Ishikawa (cell line): ENCODE results near the gene IRX3.

Experiments used
- CEBPB ChIP-seq: IDR thresholded peaks from 2 replicates; pipeline ENCODE4 v1.6.1; 2012
- CREB1 ChIP-seq: IDR thresholded peaks from 2 replicates; pipeline ENCODE4 v1.6.1; 2012; ENCODE audit warnings: low read depth
- EGR1 ChIP-seq: IDR thresholded peaks from 2 replicates; pipeline ENCODE4 v1.6.1; 2012
- EP300 ChIP-seq: IDR thresholded peaks from 2 replicates; pipeline ENCODE4 v1.6.1; 2012; ENCODE audit warnings: borderline replicate concordance
- FOXM1 ChIP-seq: IDR thresholded peaks from 2 replicates; pipeline ENCODE4 v1.6.1; 2012; ENCODE audit warnings: low read depth, borderline replicate concordance
- NFIC ChIP-seq: IDR thresholded peaks from 2 replicates; pipeline ENCODE4 v1.6.1; 2012
- RAD21 ChIP-seq: IDR thresholded peaks from 2 replicates; pipeline ENCODE4 v1.6.1; 2012; ENCODE audit warnings: low read depth
- REST ChIP-seq: IDR thresholded peaks from 2 replicates; pipeline ENCODE4 v1.6.1; 2012; ENCODE audit warnings: low read depth, mild to moderate bottlenecking
- TAF1 ChIP-seq: IDR thresholded peaks from 2 replicates; pipeline ENCODE4 v1.6.1; 2012; ENCODE audit warnings: low read depth, mild to moderate bottlenecking
- TEAD4 ChIP-seq: IDR thresholded peaks from 2 replicates; pipeline ENCODE4 v1.6.1; 2012
- YY1 ChIP-seq: IDR thresholded peaks from 2 replicates; pipeline ENCODE4 v1.6.1; 2012; ENCODE audit warnings: low read depth
- ZBTB7A ChIP-seq: IDR thresholded peaks from 2 replicates; pipeline ENCODE4 v1.6.1; 2012; ENCODE audit warnings: low read depth

- no peak for TF ChIP-seq CEBPB
- TF ChIP-seq EGR1: no peak
- no peak for TF ChIP-seq EP300
- no peak for TF ChIP-seq TEAD4
- TF ChIP-seq ZBTB7A: no peak
- no peak for TF ChIP-seq RAD21
- TF ChIP-seq REST: no peak
- no peak for TF ChIP-seq CREB1
- TF ChIP-seq TAF1: no peak
- TF ChIP-seq YY1: no peak
- TF ChIP-seq NFIC: no peak
- TF ChIP-seq FOXM1: no peak
Observed at GRCh38 chr16:54266363-54266955, 20.1 kb downstream of the IRX3 start.
